DMS79 treated with DMSO at 0.1 percent for 48 hours (cell line): ENCODE measurements around the gene SAMD4A.
"Not testable (repeated sequence)": the region's sequence is repeated elsewhere in the genome, so short reads cannot be mapped to it uniquely, and the experiment has no call there.

Experiments used
- DNase-seq: peaks from one replicate; lab custom pipeline; 2025; lab: John Stamatoyannopoulos, UW

SAMD4A gene

GRCh38 chr14:54784060-54784459, 217.1 kb downstream of the SAMD4A start:
- no peak for DNase-seq

GRCh38 chr14:54784657-54785056, 217.7 kb downstream of the SAMD4A start:
- no peak for DNase-seq

- no peak for DNase-seq
These were observed 218.3 kb downstream of the SAMD4A start for GRCh38 chr14:54785136-54785777.

DNA sequence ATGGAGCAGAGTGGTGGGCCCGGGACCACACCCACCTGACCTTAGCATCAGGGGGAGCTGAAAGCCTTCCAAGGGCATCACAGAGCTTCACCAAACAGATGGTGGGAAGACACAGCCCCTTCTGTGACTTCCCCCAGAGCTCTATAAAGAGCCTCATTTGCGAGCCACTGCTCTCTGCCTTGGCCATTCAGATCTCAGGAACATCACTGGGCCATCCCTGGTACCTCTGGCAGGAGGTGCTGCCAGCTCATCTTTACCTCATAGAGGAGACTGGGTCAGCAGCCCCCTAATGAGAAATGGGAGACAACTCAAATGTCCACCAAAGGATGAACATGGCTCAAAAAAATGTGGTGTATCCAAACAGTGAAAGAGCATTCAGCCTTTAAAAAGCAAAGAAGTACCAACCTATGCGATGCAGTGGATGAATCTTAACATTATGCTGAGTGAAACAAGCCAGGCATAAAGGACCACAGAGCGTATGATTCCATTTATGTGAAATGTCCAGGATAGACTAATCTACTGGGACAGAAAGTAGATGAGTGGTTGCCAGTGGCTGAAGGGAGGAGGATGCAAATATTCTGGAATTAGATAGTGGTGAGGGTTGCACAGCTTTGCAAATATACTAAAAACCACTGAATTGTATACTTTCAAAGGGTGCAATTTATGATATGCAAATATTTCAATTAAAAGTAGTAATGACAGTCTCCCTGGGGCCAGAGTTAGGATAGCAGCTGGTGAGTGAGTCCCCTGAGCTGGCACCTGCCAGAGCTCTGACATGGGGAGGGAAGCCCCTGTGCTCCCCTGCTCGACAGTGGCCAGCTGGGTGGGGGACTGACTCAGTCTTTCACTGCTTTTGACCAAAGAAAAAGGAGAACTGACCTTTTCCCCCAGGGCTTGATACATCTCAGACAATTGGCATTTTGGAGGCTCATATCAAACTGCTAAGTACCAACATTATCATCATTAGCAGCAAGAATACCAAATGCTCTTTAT, 219.1 kb downstream of the SAMD4A start:
- DNase-seq: no peak

- no peak for DNase-seq
These were observed 219.9 kb downstream of the SAMD4A start for GRCh38 chr14:54786838-54787237.

GRCh38 chr14:54787261-54787660, 220.3 kb downstream of the SAMD4A start:
- no peak for DNase-seq

GRCh38 chr14:54788701-54789100, 221.8 kb downstream of the SAMD4A start:
- no peak for DNase-seq

GRCh38 chr14:54789166-54789565, 222.2 kb downstream of the SAMD4A start:
- no peak for DNase-seq

DNA sequence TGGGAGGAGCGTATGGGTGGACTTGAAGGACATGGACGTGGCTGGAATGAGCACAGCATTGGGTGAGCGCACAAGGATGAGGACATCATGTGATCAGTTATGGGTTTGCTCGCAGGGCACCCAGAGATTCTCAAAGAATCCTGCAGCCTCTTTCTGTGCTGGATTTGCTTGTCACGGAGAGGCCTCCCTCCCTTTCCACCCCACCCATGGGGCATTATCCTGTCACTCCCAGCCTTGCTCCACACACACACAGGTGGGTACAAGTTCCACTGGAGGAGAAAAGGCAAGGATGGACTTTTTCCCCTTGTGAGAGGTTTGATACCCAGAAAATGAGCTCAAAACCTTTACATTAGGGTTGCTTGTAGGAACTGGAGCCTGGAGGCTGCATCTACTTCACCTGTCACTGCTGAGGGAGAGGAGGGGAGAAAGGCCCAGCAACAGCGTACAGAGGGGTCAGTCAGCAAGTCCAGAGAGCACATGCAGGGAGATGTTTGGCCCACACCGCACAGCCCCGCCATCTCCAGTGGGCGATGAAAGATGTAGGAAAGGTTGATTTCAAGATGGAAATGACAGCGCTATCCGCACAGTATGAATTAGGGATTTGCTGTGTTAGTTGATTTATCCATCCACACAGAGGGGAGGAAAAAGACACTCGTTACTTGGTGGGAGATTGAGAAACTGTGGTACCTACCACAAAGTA, 223.0 kb downstream of the SAMD4A start:
- no peak for DNase-seq

GRCh38 chr14:54791001-54791400, 224.1 kb downstream of the SAMD4A start:
- no peak for DNase-seq

- no peak for DNase-seq
These were observed 225.4 kb downstream of the SAMD4A start for GRCh38 chr14:54792288-54792687.

GRCh38 chr14:54794159-54794558, 227.2 kb downstream of the SAMD4A start:
- DNase-seq: no peak

GRCh38 chr14:54794796-54795195, 227.9 kb downstream of the SAMD4A start:
- DNase-seq: no peak

DNA sequence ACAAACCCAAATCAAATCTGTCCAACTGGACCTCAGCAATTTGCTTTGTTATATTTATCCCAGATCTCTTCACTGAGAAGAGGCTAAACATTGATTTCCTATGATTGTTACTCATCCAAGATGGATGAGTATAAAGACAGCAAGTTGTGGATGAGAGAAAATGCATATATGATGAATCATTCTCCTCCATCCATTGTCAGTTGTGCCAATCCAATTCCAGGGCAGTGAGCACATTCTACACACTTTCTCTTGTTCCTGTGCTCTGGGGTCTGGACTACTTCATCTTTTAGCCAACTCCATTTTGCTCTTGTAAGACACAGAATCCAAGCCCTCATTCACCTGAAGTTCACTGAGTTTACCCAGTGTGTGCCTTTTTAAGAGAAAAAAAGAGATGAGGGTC, 230.0 kb downstream of the SAMD4A start:
- no peak for DNase-seq

DNA sequence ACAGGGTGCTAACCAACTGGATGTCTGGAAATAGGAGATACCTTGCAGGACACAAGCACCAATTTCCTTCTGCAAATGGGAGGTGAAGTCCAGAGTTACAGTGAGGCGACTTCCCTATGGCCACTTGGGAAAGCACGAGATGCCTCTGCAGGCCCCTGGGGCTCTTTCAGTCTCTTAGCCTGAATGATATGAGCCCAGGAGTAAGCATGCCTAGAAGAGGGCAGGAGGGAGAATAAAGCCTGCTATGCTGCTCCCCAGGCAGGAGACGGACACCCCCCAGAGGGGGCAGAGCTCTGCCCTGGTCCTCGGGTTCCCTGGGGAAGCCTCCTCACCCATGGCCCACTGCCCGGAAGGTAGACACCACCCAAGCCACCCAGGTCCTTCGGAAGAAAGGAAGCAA, 230.6 kb downstream of the SAMD4A start:
- DNase-seq: no peak

DNA sequence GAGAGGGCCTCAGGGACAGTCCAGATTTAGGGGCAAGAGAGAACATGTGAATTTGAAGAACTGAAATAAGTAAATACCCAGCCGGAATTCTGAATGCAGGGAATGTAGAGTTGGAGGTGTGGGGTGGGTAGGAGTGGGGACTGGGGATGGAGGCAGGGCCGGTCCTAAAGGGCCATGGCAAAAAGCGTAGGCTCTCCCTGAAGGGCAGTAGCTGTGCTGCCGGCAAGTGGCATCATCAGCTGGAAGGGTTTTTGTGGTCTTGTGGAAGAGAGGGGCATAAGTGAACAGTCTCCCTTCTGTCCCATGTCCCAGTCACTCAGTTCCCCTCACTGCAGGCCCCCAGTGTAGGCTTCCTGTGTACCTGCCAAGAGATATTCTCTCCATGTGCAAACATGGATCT, 231.1 kb downstream of the SAMD4A start:
- no peak for DNase-seq

DNA sequence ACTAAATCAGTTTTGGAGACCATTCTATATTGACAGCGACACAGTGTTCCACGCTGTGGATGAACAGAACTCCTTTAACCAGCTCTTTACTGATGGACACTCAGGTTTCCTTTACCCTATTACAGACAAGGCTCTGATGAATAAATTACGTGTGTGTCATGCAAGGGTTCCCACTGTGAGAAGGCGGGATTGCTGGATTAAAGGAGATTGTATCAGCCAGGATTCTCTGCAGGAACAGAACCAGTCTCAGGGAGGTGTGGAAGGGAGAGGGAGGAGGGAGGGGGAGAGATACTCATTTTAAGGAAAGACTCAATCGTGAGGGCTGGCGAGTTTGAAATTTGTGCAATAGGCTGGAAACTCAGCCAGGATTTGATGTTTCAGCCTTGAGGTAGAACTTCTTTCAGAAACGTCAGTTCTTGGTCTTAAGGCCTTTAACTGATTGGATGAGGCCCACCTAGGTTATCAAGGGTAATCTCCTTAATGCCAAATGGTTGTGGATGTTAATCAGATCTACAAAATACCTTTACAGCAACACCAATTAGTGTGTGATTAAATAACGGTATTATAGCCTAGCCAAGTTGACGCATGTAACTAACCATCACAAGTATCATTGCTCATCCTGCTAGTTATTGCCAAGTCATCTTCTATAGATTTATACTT, 231.7 kb downstream of the SAMD4A start:
- no peak for DNase-seq

DNA sequence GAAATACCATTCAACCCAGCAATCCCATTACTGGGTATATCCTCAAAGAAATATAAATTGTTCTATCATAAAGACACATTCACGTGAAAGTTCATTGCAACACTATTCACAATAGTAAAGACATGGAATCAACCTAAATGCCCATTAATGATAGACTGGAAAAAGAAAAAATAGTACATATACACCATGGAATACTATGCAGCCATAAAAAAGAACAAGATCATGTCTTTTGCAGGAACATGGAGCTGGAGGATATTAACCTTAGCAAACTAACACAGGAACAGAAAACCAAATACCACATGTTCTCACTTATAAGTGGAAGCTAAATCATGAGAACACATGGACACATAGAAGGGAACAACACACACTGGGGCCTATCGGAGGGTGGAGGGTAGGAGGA, 234.6 kb downstream of the SAMD4A start:
- not testable (repeated sequence) for DNase-seq

DNA sequence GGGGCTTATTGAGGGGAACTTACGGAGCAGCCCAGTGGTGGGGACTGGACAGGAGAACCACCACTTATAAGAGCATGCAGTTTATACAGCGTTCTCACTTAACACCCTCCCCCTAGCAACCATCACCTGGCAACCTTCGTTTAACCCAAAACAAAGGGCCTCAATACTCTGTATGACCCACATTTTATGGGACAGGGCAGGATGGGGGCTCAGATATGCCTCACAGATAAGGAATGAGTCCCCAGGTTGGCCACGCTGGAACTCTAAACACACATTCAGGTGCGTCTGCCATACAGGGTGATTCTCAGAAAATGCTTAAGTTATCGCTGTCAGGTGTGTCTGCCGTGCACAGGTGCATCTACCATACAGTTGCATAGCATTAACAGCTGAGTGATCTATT, 236.5 kb downstream of the SAMD4A start:
- no peak for DNase-seq

DNA sequence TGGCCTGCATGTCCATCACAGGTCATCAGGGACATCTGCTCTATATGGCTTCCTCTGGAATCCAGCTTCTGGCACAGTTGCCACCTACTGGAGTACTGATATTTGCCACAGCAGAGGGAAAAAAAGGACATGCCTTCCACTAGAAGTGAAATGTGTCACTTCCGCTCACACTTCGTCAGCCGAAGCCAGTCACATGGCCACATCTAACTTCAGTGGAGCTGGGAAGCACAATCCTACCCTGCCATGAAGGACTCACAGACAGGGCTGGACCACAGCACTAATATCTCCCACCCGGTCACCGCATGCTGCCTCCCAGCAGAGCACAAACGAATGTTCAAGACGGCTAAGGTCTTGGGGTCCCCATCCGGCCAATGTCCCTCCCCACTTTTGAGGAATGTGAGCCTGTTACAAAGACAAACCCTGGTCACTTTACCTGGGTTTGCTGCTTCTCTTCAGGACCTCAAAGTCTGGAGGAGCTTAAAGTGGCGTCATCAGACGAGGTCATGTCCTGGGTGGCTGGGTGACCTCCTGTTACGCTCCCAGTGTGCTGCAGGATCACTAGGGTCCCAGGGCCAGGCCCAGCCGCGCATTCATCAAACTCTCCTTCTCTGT, 237.1 kb downstream of the SAMD4A start:
- DNase-seq: no peak

- DNase-seq: peak; percentile 75
These were observed 237.7 kb downstream of the SAMD4A start for GRCh38 chr14:54804538-54805041.

GRCh38 chr14:54805070-54805444, 238.1 kb downstream of the SAMD4A start:
- no peak for DNase-seq
